Prostate gland (tissue), 2 donors: ENCODE measurements around the gene EIF4G1.

Experiments used
- CTCF ChIP-seq, 4 experiments: fragments of 200-600 bp in 2 of 4; fragments of 450-650 bp in 2 of 4; sonication (generic) in 2 of 4; IDR thresholded peaks; 1 replicate in 3 of 4; 2 replicates in 1 of 4; pipeline ENCODE4 v1.5.1; 2016 to 2019; ENCODE audit warnings: antibody characterized with exemption in 4 of 4, mild to moderate bottlenecking in 2 of 4, moderate library complexity in 2 of 4
- POLR2A ChIP-seq: fragments of 450-650 bp; IDR thresholded peaks from one replicate; pipeline ENCODE4 v1.6.1; 2016; ENCODE audit warnings: antibody characterized with exemption, mild to moderate bottlenecking
- POLR2AphosphoS5 ChIP-seq: sonication (generic); formaldehyde crosslinking; IDR thresholded peaks from one replicate; pipeline ENCODE4 v1.6.1; 2017; ENCODE audit warnings: antibody characterized with exemption

DNA sequence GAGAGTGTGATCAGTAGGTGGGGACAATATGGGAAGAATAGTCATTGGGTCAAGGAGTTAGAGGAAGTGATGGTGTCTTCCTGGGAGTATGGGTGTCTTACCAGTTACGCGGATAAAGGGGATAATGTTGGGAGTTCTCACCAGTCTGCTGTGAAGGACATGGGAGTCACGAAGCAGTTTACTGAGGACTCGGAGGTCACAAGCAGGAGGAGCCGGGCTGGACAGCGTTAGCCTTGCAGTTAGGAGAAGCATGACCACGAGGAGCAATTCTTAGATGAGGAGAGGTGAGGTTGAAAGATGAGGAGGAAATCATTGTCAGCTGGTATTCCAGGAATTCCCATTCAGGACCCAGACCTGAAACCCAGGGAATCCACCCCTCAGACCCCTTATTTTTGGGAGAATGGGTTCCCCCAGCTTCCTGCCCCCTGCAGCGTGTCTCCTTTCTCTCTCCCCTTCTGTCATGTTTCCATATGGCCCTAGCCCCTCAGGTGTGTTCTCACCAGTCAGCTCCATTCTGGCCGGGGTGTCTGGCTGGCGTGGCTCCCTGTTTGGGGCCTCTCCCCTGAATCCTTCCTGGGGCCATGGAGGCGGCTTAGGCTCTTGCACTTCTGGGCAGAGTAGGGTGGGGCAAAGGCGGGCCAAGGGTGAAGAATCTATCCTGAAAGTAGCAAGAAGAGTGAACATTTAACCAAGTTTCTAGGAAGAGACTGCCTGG, 61.5 kb downstream of the EIF4G1 start:
- TF ChIP-seq CTCF (IDR thresholded peaks at IDR 0.05) (no peak), POLR2AphosphoS5 (no peak), POLR2A (no peak)
